ENCODE measurements around the gene SERPINA5. TPM values are rescaled to one million over a fixed set of nuclear protein-coding genes. Genes with fewer than 3 reads are reported as not detected.

SERPINA5 gene
- total and polyA plus RNA-seq, 2 of the 8 experiments (the other 6 are each of a cell fraction or from before 2014, with no cell fraction given) = 1.8 to 1.9 TPM

DNA sequence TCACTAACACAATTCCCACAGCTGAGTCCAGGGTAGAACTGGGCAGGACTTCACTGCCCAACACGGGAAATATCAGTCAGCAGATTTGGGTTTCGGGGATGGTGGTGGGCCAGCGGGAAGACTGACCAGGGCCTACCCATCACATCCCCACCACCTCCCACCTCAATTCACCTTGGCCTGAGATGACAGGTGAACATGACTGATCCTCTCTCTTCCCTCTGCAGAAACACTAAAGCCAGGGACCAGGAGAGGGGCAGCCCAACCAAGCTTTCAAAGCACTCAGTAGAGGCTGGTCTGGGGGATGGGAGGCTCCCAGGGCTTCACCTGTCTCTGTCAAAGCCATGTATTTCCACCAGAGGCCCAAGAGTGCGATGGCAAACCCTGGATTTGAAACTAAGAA is 2.3 kb downstream of the SERPINA5 start (continued):
- no peak for TF ChIP-seq RXRA (IDR thresholded peaks at IDR 0.05; ENCODE audit: insufficient read depth, low read depth, low read length)
- TF ChIP-seq RNF2 (IDR thresholded peaks at IDR 0.05; ENCODE audit: borderline replicate concordance, low read depth, low read length, missing control alignments, poor library complexity, severe bottlenecking) = no peak
- no peak for TF ChIP-seq EP300 (IDR thresholded peaks at IDR 0.05; ENCODE audit: borderline replicate concordance in 1 of 2, low read depth in 2 of 2, low read length in 2 of 2)
- no peak for TF ChIP-seq EGR1 (IDR thresholded peaks at IDR 0.05; ENCODE audit: borderline replicate concordance, low read depth, low read length)
- no peak for TF ChIP-seq CBX8 (IDR thresholded peaks at IDR 0.05; ENCODE audit: borderline replicate concordance, low read depth, low read length)
- TF ChIP-seq SP1 (IDR thresholded peaks at IDR 0.05; ENCODE audit: low read depth, low read length) = no peak
- TF ChIP-seq JUND (IDR thresholded peaks at IDR 0.05; ENCODE audit: low read length) = no peak
- TF ChIP-seq, protein P1, sequence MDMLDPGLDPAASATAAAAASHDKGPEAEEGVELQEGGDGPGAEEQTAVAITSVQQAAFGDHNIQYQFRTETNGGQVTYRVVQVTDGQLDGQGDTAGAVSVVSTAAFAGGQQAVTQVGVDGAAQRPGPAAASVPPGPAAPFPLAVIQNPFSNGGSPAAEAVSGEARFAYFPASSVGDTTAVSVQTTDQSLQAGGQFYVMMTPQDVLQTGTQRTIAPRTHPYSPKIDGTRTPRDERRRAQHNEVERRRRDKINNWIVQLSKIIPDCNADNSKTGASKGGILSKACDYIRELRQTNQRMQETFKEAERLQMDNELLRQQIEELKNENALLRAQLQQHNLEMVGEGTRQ (IDR thresholded peaks at IDR 0.05; ENCODE audit: low read length) = no peak

Measured in H1 (cell line).